GM12873 (cell line): ENCODE results near the gene SLC30A9.

ENCODE experiments used
- CTCF ChIP-seq: IDR thresholded peaks from 2 replicates; pipeline ENCODE4 v1.5.1; 2012; ENCODE audit warnings: low read depth, mild to moderate bottlenecking, moderate library complexity, low read length, control low read depth; ENCODE audit not compliant: insufficient read depth; ENCODE audit errors: missing control alignments

SLC30A9 gene

DNA sequence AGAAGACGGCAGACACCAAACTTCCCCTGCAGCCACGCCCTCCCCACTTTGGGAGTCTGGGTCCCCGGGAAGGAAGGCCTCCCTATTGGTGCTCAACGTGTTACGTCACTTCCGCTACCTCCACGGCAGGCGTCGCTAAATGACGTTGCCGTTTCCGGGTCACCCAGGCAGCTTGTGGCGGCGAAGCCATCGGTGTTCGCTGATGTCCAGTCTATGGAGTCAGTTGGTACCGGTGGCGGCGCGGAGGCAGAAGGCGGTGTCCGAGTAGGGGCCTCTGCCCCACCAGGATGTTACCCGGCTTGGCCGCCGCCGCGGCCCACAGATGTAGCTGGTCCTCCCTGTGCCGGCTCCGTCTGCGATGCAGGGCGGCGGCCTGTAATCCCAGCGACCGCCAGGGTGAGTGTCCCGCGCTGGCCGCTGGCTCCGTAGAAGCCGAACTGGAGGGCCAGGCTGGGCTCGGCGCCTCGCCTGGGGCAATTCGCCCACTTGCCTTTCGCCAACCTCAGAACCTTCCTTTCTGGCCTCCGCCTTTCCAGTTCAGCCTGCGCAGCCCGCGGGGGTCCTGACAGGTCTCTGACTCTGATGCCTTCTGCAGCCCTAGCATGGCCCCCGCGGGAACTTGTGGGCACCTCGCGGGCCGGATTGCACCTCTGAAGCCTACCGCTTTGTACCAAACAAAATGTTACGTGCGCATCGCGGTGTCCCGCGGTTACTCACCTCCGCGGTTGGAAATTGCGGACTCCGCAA lies at the start of gene SLC30A9:
Gene SLC30A9, plus strand, starts transcription at position 166 of the 747 bp plus-strand sequence. Its CDS starts 122 bp downstream, at position 288.
- TF ChIP-seq CTCF = peak; percentile 54

GRCh38 chr4:41940834-41941233 lies 49.5 kb upstream of the SLC30A9 start:
- no peak for TF ChIP-seq CTCF

GRCh38 chr4:41943506-41943905 lies 46.8 kb upstream of the SLC30A9 start:
- no peak for TF ChIP-seq CTCF

DNA sequence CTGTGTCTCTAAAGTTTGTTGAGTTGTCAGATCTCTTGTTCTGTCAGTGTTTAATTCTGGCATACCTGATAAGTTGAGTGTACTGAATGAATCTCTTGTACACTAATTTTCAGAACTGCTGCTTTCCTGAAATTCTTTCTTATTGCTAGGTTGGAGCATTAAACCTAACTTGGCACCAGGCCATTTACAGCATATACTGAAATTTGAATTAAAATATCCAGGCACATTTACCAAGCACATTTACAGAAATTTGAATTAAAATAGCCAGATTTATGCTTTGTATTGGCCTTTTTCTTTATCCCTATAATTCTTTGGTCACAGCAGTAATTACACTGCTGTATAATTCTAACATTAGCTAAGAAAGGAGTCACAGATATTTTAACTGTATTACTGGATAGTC lies 46.2 kb upstream of the SLC30A9 start:
- TF ChIP-seq CTCF = no peak

- no peak for TF ChIP-seq CTCF
Observed at GRCh38 chr4:41949531-41949930, 40.8 kb upstream of the SLC30A9 start.

DNA sequence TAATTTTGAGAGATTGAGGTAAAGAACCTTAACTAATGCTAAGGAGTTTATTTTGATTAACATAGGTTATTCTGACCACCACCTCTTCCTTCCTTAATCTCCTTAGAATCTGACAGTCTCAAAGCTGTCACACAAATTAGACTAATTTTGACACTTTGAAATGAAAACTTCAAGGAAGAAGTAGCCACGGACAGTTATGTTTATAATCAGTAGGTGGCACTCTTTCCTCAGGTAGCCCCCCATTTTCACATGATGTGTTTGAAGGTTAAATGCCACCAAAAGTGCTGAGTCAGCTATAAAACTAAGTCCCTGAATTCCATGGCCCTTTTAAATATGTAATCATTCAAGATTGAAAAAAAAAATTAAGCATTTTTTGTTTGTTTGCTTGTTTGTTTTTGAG lies 32.7 kb upstream of the SLC30A9 start:
- TF ChIP-seq CTCF = peak; percentile 53

DNA sequence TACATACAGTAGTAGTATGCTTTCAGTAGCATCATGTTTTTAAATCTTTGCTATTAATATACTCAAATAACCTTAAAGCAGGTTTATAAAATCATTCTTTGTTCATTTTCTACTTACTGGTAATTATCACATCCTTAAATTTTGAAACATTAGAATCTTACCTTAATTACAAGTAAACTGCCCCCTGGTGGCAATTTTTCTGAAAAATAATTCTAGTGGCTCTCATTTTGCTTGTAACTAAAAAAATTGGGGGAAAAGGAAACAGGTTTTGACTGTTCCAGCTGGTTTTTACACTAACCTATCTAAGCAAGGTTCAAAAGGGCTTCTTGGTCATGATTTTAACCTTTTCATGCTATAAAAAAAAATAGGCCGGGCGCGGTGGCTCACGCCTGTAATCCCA lies 27.2 kb upstream of the SLC30A9 start:
- TF ChIP-seq CTCF = peak; percentile 25
